Mesenteric fat pad (tissue), 1 donor: ENCODE results near the gene SF3A2. TPM values are rescaled to one million over a fixed set of nuclear protein-coding genes. Genes with fewer than 3 reads are reported as not detected.

Experiments used
- DNase-seq: peaks from one replicate; pipeline ENCODE4 v3.0.0-alpha.2; 2020; ENCODE audit warnings: low spot score
- microRNA-seq: library from miRNA; unstranded; fragments of <30 nt; microRNA quantifications from one replicate; pipeline ENCODE4 v1.2.0, GENCODE V29; 2020; ENCODE audit warnings: borderline number of aligned reads
- total RNA-seq: library from RNA; stranded (reverse); fragmentation: NEBNext Ultra II Directional; extraction: Animal tissue kit (Norgen Biotek cat#: 25700); gene quantifications from one replicate; pipeline ENCODE4 v1.2.1, GENCODE V29; 2021
- donor health status: DM: yes; HTN: yes; CAD: no.

The SF3A2 gene
- total RNA-seq, 1 donor from 2014 or later = 46.2 TPM

DNA sequence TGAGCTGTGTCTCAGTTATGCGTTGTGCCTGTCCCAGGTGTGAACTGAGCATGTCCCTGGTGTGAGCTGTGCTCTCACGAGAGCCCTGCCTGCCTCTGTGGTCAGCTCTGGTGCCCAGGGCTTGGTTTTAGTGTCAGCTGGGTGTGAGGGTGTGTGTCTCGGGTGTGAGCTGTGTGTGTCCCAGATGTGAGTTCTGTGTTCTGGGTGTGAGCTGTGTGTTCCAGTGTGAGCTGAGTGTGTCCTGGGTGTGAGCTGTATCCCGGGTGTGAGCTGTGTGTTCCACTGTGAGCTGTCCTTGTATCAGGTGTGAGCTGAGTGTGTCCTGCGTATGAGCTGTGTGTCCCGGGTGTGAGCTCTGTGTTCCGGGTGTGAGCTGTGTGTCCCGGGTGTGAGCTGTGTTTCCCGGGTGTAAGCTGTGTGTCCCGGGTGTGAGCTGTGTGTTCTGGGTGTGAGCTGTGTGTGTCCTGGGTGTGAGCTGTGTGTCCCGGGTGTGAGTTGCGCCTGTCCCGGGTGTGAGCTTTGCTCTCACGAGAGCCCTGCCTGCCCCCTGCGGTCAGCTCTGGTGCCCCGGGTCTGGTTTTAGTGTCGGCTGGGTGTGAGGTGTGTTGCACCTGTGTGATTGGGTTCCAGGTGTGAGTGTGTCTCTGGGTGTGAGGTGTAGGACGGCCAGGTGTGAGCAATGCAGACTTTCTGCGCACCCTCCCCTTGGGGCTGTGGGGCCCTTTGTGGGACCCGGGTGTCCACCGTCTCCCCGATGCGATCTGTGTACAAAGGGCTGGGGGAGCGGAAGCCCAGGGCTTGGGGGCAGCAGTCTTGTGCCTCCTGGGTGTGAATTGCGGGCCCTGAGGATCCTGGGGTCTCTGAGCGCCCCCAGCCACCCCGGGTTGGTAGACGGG, 52.4 kb downstream of the SF3A2 start:
- DNase-seq = no peak

- no peak for DNase-seq
Observed at GRCh38 chr19:2289714-2290435, 53.3 kb downstream of the SF3A2 start.

DNA sequence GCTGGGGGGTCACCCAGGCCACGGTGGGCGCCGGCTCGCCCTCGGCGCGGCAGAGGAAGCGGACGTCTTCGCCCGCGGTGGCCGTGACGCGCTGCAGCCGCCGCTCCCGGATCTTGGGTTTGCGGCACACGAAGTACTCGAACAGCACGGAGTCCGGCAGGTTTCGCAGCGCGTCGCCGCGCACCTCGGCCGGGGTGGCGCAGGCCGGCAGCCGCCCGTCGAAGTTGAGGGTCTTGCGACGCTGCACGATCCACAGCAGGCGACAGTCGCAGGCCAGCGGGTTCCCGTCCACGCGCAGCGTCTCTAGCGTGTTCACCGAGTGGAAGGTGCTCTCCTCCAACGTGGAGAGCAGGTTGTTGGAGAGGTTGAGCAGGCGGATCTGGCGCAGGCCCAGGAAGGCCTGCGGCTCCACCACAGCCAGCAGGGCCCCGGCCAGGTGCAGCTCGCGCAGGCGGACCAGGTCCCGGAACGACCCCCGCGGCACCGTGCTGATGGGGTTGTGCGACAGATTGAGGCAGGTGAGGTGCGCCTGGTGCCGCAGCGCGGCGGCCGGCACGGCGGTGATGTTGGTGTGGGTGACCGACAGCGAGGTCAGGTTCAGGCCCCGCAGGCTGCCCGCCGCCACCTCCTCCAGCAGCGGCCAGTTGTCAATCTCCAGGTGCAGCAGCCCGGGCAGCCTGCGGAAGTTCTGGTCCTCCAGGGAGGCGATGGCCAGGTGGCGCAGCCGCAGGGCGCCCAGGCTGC, 54.0 kb downstream of the SF3A2 start:
- no peak for DNase-seq

GRCh38 chr19:2291185-2291751, 54.6 kb downstream of the SF3A2 start:
- no peak for DNase-seq

DNA sequence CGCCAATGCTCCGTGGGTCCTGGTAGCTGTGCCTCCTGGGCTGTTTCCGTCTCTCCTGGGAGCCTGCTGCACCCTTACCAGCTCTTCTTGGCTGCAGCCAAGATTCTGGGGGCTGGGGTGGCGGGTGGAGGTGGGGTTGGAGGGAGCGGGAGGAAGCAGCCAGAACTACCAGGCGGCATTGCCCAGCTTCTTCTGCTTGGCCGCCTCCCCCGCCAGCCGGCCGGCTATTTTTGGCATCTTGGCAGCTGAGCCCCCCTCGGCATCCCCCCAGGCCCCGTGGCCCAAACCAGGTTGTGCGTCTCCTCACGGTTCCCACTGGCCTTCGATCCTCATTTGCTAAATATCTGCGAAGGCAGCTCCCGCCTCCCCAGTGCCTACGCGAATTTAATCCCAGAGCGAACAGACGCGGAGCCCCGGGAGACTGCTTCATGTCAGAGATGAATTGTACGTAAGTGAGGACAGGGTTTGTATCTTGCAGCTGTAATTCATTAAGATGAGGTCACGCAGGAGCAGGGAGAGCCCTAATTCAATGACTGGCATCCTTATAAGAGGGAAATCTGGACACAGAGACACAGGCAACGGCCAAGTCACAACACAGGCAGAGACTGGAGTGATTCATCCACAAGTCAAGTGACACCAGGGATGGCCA, 58.2 kb downstream of the SF3A2 start:
- no peak for DNase-seq

DNA sequence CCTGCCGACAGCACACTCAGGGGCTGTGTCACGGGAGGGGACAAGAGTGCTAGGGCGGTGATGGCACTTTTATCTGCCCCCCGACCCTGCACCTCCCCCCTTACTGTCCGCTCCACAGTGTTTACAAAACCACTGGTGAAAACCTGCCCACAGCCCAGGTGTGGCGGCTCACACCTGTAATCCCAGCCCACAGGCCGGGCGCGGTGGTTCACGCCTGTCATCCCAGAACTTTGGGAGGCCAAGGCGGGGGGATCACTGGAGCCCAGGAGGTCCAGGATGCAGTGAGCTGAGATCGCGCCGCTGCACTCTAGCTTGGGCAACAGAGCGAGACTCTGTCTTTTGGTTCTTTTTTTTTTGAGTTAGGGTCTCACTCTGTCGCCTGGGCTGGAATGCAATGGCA, 59.5 kb downstream of the SF3A2 start:
- DNase-seq = no peak

Small RNA genes lying within 50 kb of the gene (microRNA-seq; reads per million reads assigned to microRNA genes)
- gene MIR1227 = 6.5 reads per million
- gene MIR4321 = not detected

Other genes starting within 250 kb of the SF3A2 start
- 61.4 TPM for gene BTBD2, start 221.1 kb upstream of the SF3A2 start, total RNA-seq
- gene MKNK2, start 185.6 kb upstream of the SF3A2 start, total RNA-seq = 240 TPM
- 79.4 TPM for gene MOB3A, start 140.5 kb upstream of the SF3A2 start, total RNA-seq
- gene IZUMO4, start 139.9 kb upstream of the SF3A2 start, total RNA-seq = 2.4 TPM
- 127 TPM for gene AP3D1, start 85.3 kb upstream of the SF3A2 start, total RNA-seq
- gene DOT1L, start 72.9 kb upstream of the SF3A2 start, total RNA-seq = 34.0 TPM
- 46.4 TPM for gene PLEKHJ1, start 495 bp upstream of the SF3A2 start, total RNA-seq
- 0.93 TPM for gene AMH, start 12.5 kb downstream of the SF3A2 start, total RNA-seq
- not detected for gene JSRP1, start 19.6 kb downstream of the SF3A2 start, total RNA-seq
- gene PEAK3, start 45.4 kb downstream of the SF3A2 start, total RNA-seq = 2.6 TPM
- gene LINGO3, start 71.3 kb downstream of the SF3A2 start, total RNA-seq = not detected
- 49.6 TPM for gene LSM7, start 91.8 kb downstream of the SF3A2 start, total RNA-seq
- 37.8 TPM for gene SPPL2B, start 91.9 kb downstream of the SF3A2 start, total RNA-seq
- not detected for gene TMPRSS9, start 123.4 kb downstream of the SF3A2 start, total RNA-seq
- gene TIMM13, start 190.8 kb downstream of the SF3A2 start, total RNA-seq = 80.3 TPM
- gene LMNB2, start 220.1 kb downstream of the SF3A2 start, total RNA-seq = 19.6 TPM
- gene GADD45B, start 239.3 kb downstream of the SF3A2 start, total RNA-seq = 365 TPM